ENCODE data around the gene TXNDC2. TPM values are rescaled to one million over a fixed set of nuclear protein-coding genes. Genes with fewer than 3 reads are reported as not detected.
A peak's percentile ranks its signal among the peaks of the same experiment; 100 is the strongest.

The TXNDC2 gene
- total and polyA plus RNA-seq, 9 of the 15 experiments (the other 6 are each of a cell fraction or from before 2014, with no cell fraction given), result 1.2 to 4.9 (median 2.3) TPM

DNA sequence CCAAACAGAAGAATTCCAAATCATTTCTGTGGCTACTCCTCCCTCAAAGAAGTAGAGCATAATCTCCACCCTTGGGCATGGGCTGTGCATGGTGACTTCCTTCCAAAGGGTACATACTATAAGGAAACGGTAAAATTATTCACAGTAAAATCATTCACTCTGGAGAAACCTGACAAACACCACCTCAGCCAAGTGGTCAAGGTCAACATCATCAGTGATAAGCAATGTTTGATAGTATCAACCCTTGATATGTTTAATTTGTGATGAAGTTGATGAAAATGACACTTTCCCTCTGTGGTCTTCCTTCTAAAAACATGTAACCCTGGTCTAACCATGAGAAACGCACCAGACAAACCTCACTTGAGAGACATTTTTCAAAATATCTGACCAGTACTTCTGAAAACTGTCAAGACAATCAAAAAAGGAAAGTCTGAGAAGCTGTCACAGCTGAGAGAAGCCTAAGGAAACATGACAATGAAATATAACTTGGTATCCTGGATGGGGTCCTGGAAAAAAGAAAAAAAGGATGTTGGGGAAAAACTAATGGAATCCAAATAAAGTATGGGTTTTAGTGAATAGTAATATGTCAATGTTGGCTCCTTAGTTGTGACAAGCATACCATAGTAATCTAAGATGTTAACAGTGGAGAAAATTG, 9.4 kb upstream of the TXNDC2 start (continued):
- TF ChIP-seq ATF2 (CRISPR knock-in tag; IDR thresholded peaks at IDR 0.05), result no peak
- TF ChIP-seq, protein P1, sequence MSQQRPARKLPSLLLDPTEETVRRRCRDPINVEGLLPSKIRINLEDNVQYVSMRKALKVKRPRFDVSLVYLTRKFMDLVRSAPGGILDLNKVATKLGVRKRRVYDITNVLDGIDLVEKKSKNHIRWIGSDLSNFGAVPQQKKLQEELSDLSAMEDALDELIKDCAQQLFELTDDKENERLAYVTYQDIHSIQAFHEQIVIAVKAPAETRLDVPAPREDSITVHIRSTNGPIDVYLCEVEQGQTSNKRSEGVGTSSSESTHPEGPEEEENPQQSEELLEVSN (IDR thresholded peaks at IDR 0.05; ENCODE audit: borderline replicate concordance in 1 of 2, extremely low read depth in 1 of 2, insufficient read depth in 1 of 2, insufficient read length in 1 of 2, low read depth in 1 of 2, low read length in 1 of 2, poor library complexity in 1 of 2, severe bottlenecking in 1 of 2), result no peak
- TF ChIP-seq CREB3 (tag; conservative IDR thresholded peaks at IDR 0.05; ENCODE audit: low read depth), result 0 out of 2 replicates have a peak, but pooled peaks have one; percentile 11
- no peak for TF ChIP-seq TSC22D4 (tag; IDR thresholded peaks at IDR 0.05)
- peak; percentile 41; the same call in 1 of the 2 replicates for TF ChIP-seq HDAC8 (tag; IDR thresholded peaks at IDR 0.05)
- TF ChIP-seq HDAC1 (IDR thresholded peaks at IDR 0.05), result no peak
- 0 out of 2 replicates have a peak, but pooled peaks have one; percentile 22 for TF ChIP-seq NKRF (IDR thresholded peaks at IDR 0.05; ENCODE audit: borderline replicate concordance)
- TF ChIP-seq NR4A1 (CRISPR knock-in tag; IDR thresholded peaks at IDR 0.05), result no peak
- TF ChIP-seq NR4A1 (tag; IDR thresholded peaks at IDR 0.05), result peak; percentile 50; the same call in 1 of the 2 replicates
- peak; percentile 70; the same call in 1 of the 2 replicates for TF ChIP-seq SMARCA5 (IDR thresholded peaks at IDR 0.05)
- 0 out of 2 replicates have a peak, but pooled peaks have one; percentile 13 for TF ChIP-seq MEF2D (tag; conservative IDR thresholded peaks at IDR 0.05; ENCODE audit: low read depth)
- TF ChIP-seq, protein P2, sequence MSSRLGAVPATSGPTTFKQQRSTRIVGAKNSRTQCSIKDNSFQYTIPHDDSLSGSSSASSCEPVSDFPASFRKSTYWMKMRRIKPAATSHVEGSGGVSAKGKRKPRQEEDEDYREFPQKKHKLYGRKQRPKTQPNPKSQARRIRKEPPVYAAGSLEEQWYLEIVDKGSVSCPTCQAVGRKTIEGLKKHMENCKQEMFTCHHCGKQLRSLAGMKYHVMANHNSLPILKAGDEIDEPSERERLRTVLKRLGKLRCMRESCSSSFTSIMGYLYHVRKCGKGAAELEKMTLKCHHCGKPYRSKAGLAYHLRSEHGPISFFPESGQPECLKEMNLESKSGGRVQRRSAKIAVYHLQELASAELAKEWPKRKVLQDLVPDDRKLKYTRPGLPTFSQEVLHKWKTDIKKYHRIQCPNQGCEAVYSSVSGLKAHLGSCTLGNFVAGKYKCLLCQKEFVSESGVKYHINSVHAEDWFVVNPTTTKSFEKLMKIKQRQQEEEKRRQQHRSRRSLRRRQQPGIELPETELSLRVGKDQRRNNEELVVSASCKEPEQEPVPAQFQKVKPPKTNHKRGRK (tag; IDR thresholded peaks at IDR 0.05), result peak; percentile 52
- no peak for TF ChIP-seq GTF2F1 (IDR thresholded peaks at IDR 0.05; ENCODE audit: low read depth, low read length)
- no peak for TF ChIP-seq DLX4 (CRISPR knock-in tag; IDR thresholded peaks at IDR 0.05)
- no peak for TF ChIP-seq SNRNP70 (optimal IDR thresholded peaks at IDR 0.05; ENCODE audit: low read depth, low read length)
- no peak for TF ChIP-seq ERF (CRISPR knock-in tag; IDR thresholded peaks at IDR 0.05)
- no peak for TF ChIP-seq NFYB (IDR thresholded peaks at IDR 0.05; ENCODE audit: extremely low read depth, insufficient read length)
- 0 out of 2 replicates have a peak, but pooled peaks have one; percentile 11 for TF ChIP-seq ZC3H8 (IDR thresholded peaks at IDR 0.05)
- TF ChIP-seq ZNF695 (CRISPR knock-in tag; IDR thresholded peaks at IDR 0.05), result no peak

Measured in K562 (cell line).